ENCODE data around the gene VSTM2L.
"Not testable (repeated sequence)": the region's sequence is repeated elsewhere in the genome, so short reads cannot be mapped to it uniquely, and the experiment has no call there.

Gene VSTM2L

DNA sequence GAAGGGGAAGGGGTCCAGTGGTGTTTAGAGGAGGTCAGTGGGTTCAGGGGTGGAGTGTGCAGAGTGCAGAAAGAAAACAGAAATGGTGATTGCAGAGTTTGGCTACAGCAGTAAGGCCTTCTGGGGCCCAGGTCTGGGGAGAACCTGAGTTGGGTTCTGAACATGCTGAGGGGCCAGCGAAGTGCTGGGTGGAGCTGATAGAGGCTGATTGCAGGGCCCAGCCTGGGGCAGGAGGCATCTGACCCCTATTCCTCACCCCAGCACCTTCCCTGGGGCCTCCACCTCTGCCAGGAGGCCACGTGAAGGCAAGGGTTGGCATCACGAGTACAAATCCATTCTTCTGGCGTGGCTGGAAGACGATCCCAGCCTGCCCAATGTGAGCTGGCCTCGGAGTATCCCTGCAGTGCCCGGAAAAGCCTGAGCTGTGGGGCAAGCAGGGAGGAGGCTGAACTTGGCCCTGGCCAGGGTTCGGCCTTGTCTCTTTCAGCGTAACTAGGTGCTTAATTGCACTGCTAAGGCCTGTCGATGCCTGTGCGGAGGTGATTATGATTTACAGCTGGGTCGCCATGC, 35.3 kb downstream of the VSTM2L start:
- no peak for DNase-seq (ENCODE audit: low read depth)

DNA sequence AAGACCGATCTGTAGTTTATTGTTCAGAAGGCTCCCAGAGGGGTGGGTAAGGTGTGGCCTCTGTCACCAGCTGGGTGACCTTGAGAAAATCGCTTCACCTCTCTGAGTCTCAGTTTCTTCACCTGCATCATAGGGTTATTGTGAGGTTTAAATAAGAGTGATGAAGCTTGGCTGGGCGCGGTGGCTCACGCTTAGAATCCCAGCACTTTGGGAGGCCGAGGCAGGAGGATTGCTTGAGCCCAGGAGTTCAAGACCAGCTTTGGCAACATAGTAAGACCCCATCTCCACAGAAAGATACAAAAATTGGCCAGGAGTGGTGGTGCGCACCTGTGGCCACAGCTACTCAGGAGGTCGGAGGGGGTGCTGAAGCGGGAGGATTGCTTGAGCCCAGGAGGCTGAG, 36.0 kb downstream of the VSTM2L start:
- DNase-seq (ENCODE audit: low read depth), result no peak

DNA sequence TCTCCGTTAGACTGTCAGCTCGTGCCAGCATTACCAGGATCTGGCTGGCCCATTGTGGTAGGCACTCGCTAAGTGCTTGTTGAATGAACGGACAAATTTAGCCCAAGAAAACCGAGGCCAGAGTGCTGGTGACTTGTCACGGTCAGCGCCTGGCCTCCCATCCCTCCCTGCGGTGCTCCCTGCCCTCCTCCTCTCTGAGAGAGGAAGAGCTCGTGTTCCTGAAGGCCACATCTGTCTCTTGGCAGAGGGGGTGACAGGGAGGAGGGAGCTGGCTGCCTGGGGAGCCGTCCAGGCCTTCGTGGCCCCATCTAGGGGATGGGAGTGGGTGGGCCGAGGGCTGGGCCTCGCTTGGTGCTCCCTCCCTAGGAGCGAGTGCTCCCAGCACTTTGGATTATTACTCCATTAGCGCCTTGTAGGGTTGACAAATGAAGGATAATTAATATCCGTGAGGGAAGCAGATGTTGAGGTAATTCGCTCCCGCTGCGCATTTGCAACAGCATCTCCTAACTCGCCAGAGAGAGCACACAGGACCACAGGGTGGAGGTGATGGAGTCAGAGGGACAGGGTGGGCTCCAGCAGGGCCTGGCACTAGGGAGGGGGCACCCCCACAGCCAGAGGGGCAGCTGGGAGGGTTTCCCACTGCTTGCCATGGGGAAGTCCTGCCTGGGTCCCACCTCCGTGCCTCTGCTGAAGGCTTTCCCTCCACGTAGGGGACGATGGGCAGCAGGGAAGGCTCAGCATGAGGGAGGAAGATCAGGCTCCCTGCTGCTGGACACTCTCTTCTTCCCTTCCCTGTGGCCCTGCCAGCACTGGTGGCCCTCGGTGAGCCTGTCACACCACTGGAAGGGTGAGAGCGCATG, 37.0 kb downstream of the VSTM2L start:
- no peak for DNase-seq (ENCODE audit: low read depth)

DNA sequence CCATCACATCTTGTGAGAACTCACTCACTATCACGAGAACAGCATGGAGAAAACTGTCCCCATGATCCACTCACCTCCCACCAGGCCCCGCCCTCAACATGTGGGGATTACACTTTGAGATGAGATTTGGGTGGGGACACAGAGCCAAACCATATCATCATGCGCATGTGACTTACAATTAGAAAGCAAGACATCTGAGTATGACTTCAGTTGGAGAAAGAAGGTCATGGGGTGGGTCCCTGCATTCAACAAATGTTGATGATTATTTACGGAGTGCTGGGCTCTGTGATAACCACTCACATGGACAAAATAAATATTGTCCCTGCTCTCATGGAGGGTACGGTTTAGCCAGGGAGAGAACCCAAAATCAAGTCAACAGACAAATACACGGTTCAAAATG, 37.9 kb downstream of the VSTM2L start:
- DNase-seq (ENCODE audit: low read depth), result no peak

DNA sequence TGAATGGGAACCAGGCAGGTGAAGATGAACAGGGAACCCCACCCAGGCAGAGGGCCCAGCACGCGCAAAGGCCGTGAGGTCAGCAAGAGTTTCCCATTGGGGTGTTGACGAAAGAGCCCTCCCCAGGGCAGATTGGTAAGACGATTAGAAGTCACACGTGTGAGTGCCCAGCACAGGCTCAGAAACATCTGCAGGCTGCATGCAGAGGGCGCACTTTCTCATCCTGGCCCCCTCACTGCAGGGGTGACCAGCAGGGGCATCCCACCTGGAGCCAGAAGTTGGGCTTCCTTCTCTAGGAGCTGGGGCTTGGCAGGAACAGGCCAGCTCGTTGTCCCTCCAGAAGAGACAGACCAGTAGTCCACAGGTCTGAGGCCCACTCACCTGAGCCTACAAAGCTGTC, 38.4 kb downstream of the VSTM2L start:
- DNase-seq (ENCODE audit: low read depth), result no peak

DNA sequence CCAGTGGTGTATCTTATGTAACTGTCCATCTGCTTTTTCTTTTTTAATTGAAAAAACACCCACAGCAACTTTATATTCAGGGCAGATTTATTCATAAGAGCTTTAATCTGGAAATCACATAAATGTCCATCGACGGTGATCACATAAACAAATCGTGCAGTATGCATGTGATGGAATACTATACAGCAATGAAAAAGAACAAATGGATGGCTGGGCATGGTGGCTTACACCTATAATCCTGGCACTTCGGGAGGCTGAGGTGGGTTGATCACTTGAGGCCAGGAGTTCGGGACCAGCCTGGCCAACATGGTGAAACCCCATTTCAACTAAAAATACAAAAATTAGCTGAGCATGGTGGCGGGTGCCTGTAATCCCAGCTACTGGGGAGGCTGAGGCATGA, 39.1 kb downstream of the VSTM2L start:
- DNase-seq (ENCODE audit: low read depth), result no peak

DNA sequence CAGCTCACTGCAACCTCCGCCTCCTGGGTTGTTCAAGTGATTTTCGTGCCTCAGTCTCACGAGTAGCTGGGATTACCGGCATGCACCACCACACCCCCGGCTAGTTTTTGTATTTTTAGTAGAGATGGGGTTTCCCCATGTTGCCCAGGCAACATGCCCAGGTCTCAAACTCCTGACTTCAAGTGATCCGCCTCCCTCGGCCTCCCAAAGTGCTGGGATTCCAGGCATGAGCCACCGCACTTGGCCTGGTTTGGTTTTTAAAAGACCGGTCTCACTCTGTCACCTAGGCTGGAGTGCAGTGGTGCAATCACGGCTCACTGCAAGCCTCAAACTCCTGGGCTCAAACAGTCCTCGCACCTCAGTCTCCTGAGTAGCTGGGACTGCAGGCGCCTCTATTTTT, 40.1 kb downstream of the VSTM2L start:
- DNase-seq (ENCODE audit: low read depth), result no peak

DNA sequence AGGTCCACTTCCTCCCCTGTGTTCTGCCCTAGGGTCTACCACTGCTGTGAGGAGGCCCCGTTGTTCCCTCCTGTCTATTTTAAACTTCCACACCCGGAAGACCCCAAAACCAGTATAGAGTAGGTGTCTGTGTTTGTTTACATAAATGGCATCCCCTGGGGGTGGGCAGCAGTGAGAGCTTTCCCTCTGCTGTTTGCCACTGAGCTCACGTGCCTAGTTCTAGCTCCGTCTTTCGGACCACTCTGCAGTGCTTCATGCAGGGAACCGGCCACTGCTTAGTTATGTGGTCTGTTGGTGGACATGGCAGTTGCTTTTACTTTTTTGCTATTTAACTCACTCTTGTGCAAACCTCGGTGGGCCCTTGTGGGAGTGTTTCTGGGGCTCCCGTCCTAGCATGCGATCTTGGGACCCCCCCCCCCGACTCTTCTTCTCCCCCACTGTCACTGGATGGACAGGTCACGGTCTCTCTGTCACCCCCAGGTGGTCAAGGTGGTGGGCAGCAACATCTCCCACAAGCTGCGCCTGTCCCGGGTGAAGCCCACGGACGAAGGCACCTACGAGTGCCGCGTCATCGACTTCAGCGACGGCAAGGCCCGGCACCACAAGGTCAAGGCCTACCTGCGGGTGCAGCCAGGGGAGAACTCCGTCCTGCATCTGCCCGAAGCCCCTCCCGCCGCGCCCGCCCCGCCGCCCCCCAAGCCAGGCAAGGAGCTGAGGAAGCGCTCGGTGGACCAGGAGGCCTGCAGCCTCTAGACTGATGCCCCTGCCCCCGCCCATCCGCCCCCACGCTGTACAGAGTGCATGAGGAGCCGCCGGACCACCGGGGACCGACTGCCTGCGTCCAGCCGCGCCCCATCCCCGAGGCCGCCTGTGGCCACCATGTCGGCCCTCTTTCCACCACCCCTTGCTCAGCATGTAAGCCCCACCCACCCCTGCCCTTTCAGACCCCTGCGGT, 40.9 kb downstream of the VSTM2L start:
- DNase-seq (ENCODE audit: low read depth), result no peak

DNA sequence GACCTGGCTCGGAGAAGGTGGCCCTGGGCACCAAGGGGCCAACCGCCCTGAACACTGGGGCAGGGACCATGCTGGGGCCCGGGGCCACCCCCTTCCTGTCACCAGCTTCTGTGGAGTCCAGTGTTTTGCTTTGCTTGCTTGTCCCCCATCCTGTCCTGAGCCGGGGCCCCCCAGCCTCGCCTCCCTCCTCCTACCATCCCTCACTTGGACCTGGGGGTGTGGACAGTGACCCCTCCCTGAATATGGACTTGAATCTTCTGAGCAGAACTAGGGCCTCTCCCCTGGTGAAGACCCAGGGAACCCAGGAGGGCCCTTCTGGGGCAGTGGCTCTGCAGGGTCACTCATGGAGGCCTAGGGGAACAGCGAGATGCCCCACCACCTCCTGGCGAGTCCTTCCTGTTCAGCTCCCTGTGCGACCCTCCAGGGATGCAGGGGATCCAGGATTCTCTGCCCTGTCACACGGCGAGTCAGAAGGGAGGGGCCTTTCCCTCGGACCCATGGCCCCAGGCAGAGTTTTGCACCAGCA, 41.6 kb downstream of the VSTM2L start:
- no peak for DNase-seq (ENCODE audit: low read depth)

DNA sequence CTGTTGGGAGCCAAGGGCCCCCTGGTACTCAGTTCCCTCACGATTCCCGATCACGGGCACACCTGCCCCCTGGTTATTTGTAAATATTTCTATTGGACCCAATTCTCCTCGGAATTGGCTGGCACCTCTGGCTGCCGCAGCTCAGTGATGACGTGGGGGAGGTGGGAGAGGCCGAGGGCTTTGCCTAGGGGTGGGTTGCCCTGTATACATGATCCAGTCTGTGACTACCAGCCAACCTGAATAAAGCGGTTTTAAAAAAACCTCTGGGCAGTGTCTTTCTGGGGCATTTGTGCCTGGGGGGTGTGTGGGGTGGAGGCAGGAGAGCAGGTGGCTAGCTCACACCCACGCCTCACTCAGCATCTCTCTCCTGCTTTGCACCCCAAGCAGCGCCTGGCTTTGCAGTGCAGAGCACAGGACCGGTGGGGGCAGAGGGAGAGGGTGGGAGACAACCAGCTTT, 42.2 kb downstream of the VSTM2L start:
- DNase-seq (ENCODE audit: low read depth), result no peak

DNA sequence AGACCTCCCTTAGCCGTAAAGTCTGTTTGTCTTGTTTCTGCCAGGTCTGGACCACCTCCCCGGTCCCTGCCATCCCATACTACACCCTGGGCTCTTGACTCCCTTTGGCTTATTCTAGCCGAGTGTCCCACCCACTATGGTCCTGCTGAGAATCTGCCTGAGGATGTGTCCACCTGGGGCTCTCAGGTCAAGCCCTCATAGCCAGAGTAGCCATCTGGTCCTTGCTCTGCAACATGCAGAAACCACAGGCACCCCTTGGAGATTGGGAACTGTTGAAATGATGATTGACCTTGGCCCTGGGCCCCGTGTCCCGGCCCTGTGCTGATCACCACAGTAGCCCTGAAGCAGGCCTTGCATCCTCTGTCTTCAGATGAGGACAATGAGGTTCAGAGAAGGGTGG, 44.0 kb downstream of the VSTM2L start:
- no peak for DNase-seq (ENCODE audit: low read depth)

DNA sequence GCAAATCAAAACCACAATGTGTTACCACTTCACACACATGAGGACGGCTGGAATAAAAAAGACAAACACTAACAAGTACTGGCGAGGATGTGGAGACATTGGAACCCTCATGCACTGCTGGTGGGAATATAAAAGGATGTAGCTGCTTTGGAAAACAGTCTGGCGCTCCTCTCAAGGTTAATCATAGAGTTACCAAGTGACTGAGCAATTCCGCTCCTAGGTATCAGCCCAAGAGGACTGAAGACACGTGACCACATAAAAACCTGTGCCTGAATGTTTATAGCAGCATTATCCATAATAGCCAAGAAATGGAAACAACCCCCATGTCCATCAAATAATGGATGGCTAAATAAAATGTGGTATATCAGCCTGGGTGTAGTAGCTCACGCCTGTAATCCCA, 45.0 kb downstream of the VSTM2L start:
- no peak for DNase-seq (ENCODE audit: low read depth)

DNA sequence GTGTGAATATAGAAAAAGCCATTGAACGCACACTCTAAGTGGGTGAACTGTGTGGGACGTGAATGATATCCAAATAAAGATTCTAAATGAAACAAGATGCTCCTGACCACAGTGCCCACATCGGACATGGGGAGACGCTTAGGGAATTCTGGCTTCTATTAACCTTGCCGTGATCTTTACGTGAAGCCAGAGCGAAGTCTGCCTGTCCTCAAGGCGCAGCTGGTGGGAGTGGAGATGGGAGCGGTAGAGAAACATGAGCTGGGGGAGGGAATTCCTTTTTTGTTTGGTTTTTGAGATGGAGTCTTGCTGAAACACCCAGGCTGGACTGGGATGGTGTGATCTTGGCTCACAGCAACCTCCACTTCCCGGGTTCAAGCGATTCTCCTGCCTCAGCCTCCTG, 46.0 kb downstream of the VSTM2L start:
- no peak for DNase-seq (ENCODE audit: low read depth)

DNA sequence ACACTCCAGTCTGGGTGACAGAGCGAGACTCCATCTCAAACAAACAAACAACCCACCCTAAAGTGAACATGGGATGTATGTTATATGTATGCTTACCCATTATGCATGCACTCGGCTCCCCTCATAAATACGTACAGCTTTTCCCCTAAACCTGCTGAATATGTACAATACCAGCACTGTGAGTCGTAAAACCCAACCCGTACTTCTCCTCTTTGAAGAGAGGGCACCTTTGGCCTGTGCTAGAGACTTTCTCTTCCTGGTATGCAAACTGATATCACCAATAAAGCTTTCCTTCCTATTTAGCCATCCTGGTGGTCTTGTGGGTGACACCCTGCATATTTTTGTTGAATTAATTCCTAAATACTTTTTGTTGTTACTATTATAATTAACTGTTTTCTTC, 51.3 kb downstream of the VSTM2L start:
- no peak for DNase-seq (ENCODE audit: low read depth)

DNA sequence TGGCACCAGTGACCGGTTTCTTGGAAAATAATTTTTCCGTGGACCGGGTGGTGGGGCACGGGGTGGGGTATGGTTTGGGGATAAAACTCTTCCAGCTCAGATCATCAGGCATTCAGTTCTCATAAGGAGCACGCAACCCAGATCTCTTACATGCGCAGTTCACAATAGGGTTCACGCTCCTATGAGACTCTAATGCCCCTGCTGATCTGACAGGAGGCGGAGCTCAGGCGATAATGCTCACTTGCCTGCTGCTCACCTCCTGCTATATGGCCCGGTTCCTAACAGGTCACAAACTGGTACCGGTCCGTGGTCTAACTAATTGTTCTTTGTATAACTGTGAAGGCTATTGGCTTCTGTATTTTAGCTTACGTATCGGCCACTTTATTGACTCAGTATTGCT, 51.7 kb downstream of the VSTM2L start:
- no peak for DNase-seq (ENCODE audit: low read depth)

DNA sequence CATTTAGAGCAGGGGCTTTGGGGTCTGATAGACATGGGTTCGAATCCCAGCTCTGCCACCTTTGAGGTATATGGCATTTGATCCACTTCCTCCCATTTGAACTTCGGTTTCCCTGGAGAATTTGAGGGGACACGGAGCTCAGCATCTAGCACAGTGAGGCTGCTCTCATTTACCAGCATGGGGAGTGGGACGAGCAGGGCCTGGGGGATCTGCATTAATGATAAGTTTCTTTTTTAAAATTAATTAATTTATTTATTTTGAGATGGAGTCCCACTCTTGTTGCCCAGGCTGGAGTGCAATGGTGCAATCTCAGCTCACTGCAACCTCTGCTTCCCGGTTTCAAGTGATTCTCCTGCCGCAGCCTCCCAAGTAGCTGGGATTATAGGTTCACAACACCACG, 52.6 kb downstream of the VSTM2L start:
- DNase-seq (ENCODE audit: low read depth), result no peak

DNA sequence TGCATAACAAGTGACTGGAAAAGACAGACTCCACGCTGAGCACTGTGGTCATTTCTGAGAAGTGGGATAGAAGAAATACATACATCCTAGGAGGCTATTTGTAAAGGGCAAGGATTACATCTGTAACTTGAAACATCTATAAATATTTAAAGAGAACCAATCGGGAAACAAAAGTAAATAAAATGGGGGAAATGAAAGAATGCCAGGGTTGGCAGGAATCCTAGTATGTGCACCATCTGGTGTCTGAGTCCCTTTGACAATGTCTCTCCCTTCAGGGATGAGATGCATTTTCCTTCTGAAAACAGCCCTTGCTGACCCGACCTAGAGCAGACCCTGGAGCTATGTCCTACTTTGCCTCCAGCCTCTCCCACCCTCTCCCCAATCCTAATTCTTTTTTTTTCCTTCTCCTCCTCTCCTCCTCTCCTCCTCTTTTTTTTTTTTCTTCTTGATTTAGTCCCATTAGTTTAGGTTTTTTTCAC, 53.2 kb downstream of the VSTM2L start:
- DNase-seq (ENCODE audit: low read depth), result no peak

DNA sequence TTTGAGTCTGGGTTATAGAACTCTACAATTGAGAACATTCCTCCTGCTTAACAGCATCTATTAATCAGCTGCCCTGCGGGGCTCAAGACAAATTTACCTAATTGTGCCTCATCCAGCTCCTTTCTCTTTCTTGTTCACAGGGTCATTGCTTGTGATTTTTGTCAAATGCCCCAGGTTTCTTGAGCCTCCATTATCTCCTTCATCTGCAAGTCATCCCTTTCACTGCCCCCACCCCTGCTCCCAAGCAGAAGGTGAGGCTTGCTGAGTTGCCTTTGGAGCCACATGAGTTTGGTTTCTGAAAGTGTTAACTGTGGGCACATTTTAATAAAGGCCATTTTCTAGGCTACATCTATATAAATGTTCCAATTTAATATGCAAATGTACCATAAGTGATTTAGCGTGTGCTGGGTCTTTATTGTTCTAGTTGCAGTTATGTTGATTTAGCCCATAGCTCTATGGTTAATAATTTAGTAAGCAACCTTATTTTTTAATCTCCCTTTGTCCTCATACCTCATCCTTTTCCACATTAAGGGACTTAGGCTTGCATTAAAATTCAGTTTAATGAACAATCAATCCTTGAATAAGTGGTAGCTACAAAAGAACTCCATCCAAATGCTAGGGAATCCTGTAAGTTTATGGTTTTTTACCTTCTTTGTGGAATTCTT, 56.1 kb downstream of the VSTM2L start:
- DNase-seq (ENCODE audit: low read depth), result no peak

DNA sequence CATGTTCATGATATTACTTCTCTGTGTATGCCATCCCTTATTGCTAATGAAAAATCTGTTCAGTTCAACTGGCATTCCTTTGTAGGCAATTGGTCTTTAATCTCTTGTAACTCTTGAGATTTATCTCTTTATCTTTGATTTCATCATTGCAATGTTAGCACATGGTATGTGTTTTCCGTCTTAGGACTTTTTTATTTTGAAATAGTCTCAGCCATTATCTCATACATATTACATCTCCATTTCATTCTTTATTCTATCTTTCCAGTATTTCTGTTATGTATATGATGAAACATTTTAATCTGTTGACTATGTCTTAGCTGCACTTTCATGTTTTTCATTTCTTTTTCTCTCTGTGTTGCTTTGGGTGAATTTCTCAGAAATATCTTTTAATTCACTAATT, 58.1 kb downstream of the VSTM2L start:
- no peak for DNase-seq (ENCODE audit: low read depth)

DNA sequence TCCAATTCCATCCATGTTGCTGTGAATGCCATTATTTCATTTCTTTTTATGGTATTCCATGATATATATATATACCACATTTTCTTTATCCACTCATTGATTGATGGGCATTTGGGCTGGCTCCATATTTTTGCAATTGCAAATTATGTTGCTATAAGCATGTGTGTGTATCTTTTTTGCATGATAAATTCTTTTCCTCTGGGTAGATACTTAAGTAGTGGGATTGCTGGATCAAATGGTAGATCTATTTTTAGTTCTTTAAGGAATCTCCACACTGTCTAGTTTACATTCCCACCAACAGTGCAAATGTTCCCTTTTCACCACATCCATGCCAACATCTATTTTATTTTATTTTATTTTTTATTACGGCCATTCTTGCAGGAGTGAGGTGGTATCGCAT, 60.6 kb downstream of the VSTM2L start:
- DNase-seq (ENCODE audit: low read depth), result not testable (repeated sequence)

DNA sequence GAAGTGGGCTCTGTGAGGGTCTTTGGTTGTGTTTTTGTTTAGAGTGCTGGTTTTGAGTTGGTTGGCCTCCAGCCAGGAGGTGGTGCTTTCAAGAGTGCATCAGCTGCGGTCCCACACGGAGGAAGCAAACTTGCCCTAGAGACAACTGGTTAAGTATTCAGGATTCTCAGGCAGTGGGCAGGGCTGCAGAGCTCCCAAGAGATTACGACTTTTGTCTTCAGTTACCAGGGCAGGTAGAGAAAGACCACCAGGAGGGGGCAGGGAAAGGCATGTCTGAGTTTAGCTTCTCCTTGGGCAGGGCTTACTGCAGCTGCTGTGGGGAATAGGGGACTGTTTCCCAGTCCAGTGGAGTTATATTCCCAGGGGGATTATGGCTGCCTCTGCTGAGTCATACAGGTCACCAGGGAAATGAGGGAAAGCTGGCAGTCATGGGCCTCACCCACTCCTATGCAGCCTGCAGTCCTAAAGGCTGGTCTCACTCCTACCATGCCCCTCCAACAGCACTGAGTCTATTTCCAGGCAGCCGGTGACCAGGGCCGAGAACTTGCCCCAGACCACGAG, 66.0 kb downstream of the VSTM2L start:
- no peak for DNase-seq (ENCODE audit: low read depth)

All from CMK (cell line).